ENCODE data around the gene NPPB.

Gene NPPB

GRCh38 chr1:11817192-11817591 lies 41.6 kb downstream of the NPPB start:
- TF ChIP-seq CTCF (IDR thresholded peaks at IDR 0.05; ENCODE audit: low read length): no peak
- no peak for TF ChIP-seq EZH2 (IDR thresholded peaks at IDR 0.05; ENCODE audit: borderline replicate concordance, low read length)

GRCh38 chr1:11813021-11813420 lies 45.7 kb downstream of the NPPB start:
- Histone ChIP-seq H3K36me3 (ENCODE audit: insufficient read depth, low read length) (peaks cover 72% of the 10 kb centered on the region), H3K4me2 (ENCODE audit: low read length) (peak overlapping the region; percentile 18; the same call in 1 of the 2 replicates), H3K27ac (ENCODE audit: low read depth, low read length, poor library complexity, severe bottlenecking) (peak overlapping the region; percentile 47), H3F3A (ENCODE audit: insufficient read depth, low read length) (no peaks in the 10 kb centered on the region), H3K4me3 (ENCODE audit: low read depth, low read length, poor library complexity, severe bottlenecking) (no peak overlapping the region), H2AFZ (ENCODE audit: low read length) (no peak overlapping the region), H3K9me2 (ENCODE audit: low read depth, low read length) (no peaks in the 10 kb centered on the region), H3K4me1 (ENCODE audit: insufficient read depth, low read length, severe bottlenecking) (peaks cover 35% of the 10 kb centered on the region), H3K27me3 (ENCODE audit: insufficient read depth, low read length) (no peaks in the 10 kb centered on the region), H4K20me1 (ENCODE audit: insufficient read depth, low read length) (no peaks in the 10 kb centered on the region), H3K9me3 (ENCODE audit: low read length) (no peaks in the 10 kb centered on the region), H3K79me2 (ENCODE audit: insufficient read depth, low read length) (no peaks in the 10 kb centered on the region), H3K9ac (ENCODE audit: low read length) (no peak overlapping the region)
- no peak for TF ChIP-seq EZH2 (IDR thresholded peaks at IDR 0.05; ENCODE audit: borderline replicate concordance, low read length)

More at GRCh38 chr1:11817192-11817591, 41.6 kb downstream of the NPPB start:
- H3K27me3 ChIP-seq (ENCODE audit: insufficient read depth, low read length): no peaks in the 10 kb centered on the region
- no peak overlapping the region for H3K9ac ChIP-seq (ENCODE audit: low read length)
- H3F3A ChIP-seq (ENCODE audit: insufficient read depth, low read length): no peaks in the 10 kb centered on the region
- H3K4me3 ChIP-seq (ENCODE audit: low read depth, low read length, poor library complexity, severe bottlenecking): no peak overlapping the region
- no peaks in the 10 kb centered on the region for H3K9me2 ChIP-seq (ENCODE audit: low read depth, low read length)
- H3K4me2 ChIP-seq (ENCODE audit: low read length): no peak overlapping the region
- H3K9me3 ChIP-seq (ENCODE audit: low read length): no peaks in the 10 kb centered on the region
- no peaks in the 10 kb centered on the region for H3K79me2 ChIP-seq (ENCODE audit: insufficient read depth, low read length)
- H2AFZ ChIP-seq (ENCODE audit: low read length): no peak overlapping the region
- no peak overlapping the region for H3K27ac ChIP-seq (ENCODE audit: low read depth, low read length, poor library complexity, severe bottlenecking)
- peaks cover 59% of the 10 kb centered on the region for H3K36me3 ChIP-seq (ENCODE audit: insufficient read depth, low read length)
- H3K4me1 ChIP-seq (ENCODE audit: insufficient read depth, low read length, severe bottlenecking): peaks cover 28% of the 10 kb centered on the region
- no peaks in the 10 kb centered on the region for H4K20me1 ChIP-seq (ENCODE audit: insufficient read depth, low read length)

All from OCI-LY1 (cell line).